ENCODE results near the gene DSG2. TPM values are rescaled to one million over a fixed set of nuclear protein-coding genes. Genes with fewer than 3 reads are reported as not detected.
"Not testable (repeated sequence)": the region's sequence is repeated elsewhere in the genome, so short reads cannot be mapped to it uniquely, and the experiment has no call there.

DSG2 gene
- total RNA-seq, 1 experiment from 2014 or later, result 123 TPM

GRCh38 chr18:31506024-31506742 lies 8.2 kb downstream of the DSG2 start:
- Histone ChIP-seq H3K27ac (ENCODE audit: low read depth, low read length) (no peak overlapping the region; the same call in 1 of the 2 replicates), H3K4me1 (ENCODE audit: control insufficient read depth in 1 of 2, insufficient read depth in 2 of 2, low read length in 2 of 2) (peaks cover 26 to 33% of the 10 kb centered on the region in 2 experiments), H4K20me1 (ENCODE audit: insufficient read depth) (no peaks in the 10 kb centered on the region; the same call in 1 of the 2 replicates), H3K36me3 (ENCODE audit: control insufficient read depth in 1 of 2, insufficient read depth in 2 of 2, low read length in 2 of 2) (no peaks in the 10 kb centered on the region), H3K9me2 (ENCODE audit: insufficient read depth) (no peaks in the 10 kb centered on the region), H2AFZ (ENCODE audit: low read depth, low read length, poor library complexity, severe bottlenecking) (no peak overlapping the region), H3K79me2 (ENCODE audit: insufficient read depth, low read length) (peaks cover 92% of the 10 kb centered on the region), H3K4me2 (ENCODE audit: low read length) (no peak overlapping the region), H3K9ac (ENCODE audit: low read length) (no peak overlapping the region), H3K9me3 (ENCODE audit: control insufficient read depth in 1 of 2, insufficient read depth in 1 of 2, low read depth in 1 of 2, low read length in 2 of 2) (no peaks in the 10 kb centered on the region), H3K4me3 (replicated peaks in 1 of 2; ENCODE audit: low read depth in 1 of 2, low read length in 2 of 2) (no peak overlapping the region), H3K27me3 (ENCODE audit: insufficient read depth, low read length) (no peaks in the 10 kb centered on the region)
- BruUV-seq (replicated peaks), result no TSS peak
- ChIA-PET RAD21 (ENCODE audit: low non-redundant PET in 1 of 2, low total read pairs in 2 of 2, uncharacterized antibody in 2 of 2, unreplicated experiment in 2 of 2) (no interaction called here), POLR2A (no interaction called here), CTCF (interaction anchor here (1.0 kb wide), 1 partner anchor 82 kb away, joined by 7 read pairs; no protein-coding TSS in a partner anchor)
- TF ChIP-seq EZH2phosphoT487 (IDR thresholded peaks at IDR 0.05; ENCODE audit: borderline replicate concordance), result no peak
- TF ChIP-seq RAD21 (IDR thresholded peaks at IDR 0.05; ENCODE audit: low read depth), result peak; percentile 72
- TF ChIP-seq, protein P1, sequence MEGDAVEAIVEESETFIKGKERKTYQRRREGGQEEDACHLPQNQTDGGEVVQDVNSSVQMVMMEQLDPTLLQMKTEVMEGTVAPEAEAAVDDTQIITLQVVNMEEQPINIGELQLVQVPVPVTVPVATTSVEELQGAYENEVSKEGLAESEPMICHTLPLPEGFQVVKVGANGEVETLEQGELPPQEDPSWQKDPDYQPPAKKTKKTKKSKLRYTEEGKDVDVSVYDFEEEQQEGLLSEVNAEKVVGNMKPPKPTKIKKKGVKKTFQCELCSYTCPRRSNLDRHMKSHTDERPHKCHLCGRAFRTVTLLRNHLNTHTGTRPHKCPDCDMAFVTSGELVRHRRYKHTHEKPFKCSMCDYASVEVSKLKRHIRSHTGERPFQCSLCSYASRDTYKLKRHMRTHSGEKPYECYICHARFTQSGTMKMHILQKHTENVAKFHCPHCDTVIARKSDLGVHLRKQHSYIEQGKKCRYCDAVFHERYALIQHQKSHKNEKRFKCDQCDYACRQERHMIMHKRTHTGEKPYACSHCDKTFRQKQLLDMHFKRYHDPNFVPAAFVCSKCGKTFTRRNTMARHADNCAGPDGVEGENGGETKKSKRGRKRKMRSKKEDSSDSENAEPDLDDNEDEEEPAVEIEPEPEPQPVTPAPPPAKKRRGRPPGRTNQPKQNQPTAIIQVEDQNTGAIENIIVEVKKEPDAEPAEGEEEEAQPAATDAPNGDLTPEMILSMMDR (IDR thresholded peaks at IDR 0.05 in 2 of 3, conservative IDR thresholded peaks at IDR 0.05 in 1 of 3; ENCODE audit: borderline replicate concordance in 1 of 3, insufficient read depth in 1 of 3, low read depth in 2 of 3, low read length in 2 of 3), result peak; percentile 40 to 63 (median 44); a peak in 5 of 6 replicates
- ATAC-seq (no peak), DNase-seq (ENCODE audit: low read depth, low spot score) (no peak)
- intact Hi-C loops (cut with micrococcal nuclease), result loop anchor here (5.0 kb wide), 1 partner anchor 239 kb away; no protein-coding TSS in a partner anchor

DNA sequence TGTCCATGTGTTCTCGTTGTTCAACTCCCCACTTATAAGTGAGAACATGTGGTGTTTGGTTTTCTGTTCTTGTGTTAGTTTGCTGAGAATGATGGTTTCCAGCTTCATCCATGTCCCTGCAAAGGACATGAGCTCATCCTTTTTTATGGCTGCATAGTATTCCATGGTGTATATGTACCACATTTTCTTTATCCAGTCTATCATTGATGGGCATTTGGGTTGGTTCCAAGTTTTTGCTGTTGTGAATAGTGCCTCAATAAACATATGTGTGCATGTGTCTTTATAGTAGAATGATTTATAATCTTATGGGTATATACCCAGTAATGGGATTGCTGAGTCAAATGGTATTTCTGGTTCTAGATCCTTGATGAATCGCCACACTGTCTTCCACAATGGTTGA lies 9.1 kb downstream of the DSG2 start:
- H3K9ac ChIP-seq (ENCODE audit: low read length); DNase-seq (ENCODE audit: low read depth, low spot score); H3K9me2 ChIP-seq (ENCODE audit: insufficient read depth); RAD21 ChIA-PET (ENCODE audit: low non-redundant PET in 1 of 2, low total read pairs in 2 of 2, uncharacterized antibody in 2 of 2, unreplicated experiment in 2 of 2); POLR2A ChIA-PET; H3K4me3 ChIP-seq (replicated peaks in 1 of 2; ENCODE audit: low read depth in 1 of 2, low read length in 2 of 2); BruUV-seq (replicated peaks); ATAC-seq; H3K27me3 ChIP-seq (ENCODE audit: insufficient read depth, low read length); CTCF ChIA-PET; H3K27ac ChIP-seq (ENCODE audit: low read depth, low read length); H3K36me3 ChIP-seq (ENCODE audit: control insufficient read depth in 1 of 2, insufficient read depth in 2 of 2, low read length in 2 of 2); H2AFZ ChIP-seq (ENCODE audit: low read depth, low read length, poor library complexity, severe bottlenecking); H3K4me2 ChIP-seq (ENCODE audit: low read length); H4K20me1 ChIP-seq (ENCODE audit: insufficient read depth); H3K9me3 ChIP-seq (ENCODE audit: control insufficient read depth in 1 of 2, insufficient read depth in 1 of 2, low read depth in 1 of 2, low read length in 2 of 2): not testable (repeated sequence)
- peaks cover 35 to 42% of the 10 kb centered on the region in 2 experiments for H3K4me1 ChIP-seq (ENCODE audit: control insufficient read depth in 1 of 2, insufficient read depth in 2 of 2, low read length in 2 of 2)
- intact Hi-C loops (cut with micrococcal nuclease), result loop anchor here (5.0 kb wide), 1 partner anchor 240 kb away; no protein-coding TSS in a partner anchor
- H3K79me2 ChIP-seq (ENCODE audit: insufficient read depth, low read length), result peaks cover 92% of the 10 kb centered on the region

Data from HCT116 (cell line).